HepG2 (cell line): ENCODE data around the gene GFY.

Experiments used
- CREM ChIP-seq, 2 experiments: sonication (generic) in 1 of 2; formaldehyde crosslinking in 1 of 2; IDR thresholded peaks; 2 replicates each; pipeline versions ENCODE4 v1.4.0 to v1.6.1; 2016 to 2020; ENCODE audit warnings: antibody characterized with exemption in 1 of 2, mild to moderate bottlenecking in 1 of 2, missing genetic modification reagents in 1 of 2
- CTCF ChIP-seq: sonication (generic); formaldehyde crosslinking; IDR thresholded peaks from 2 replicates; pipeline ENCODE4 v1.5.0; 2020; ENCODE audit warnings: mild to moderate bottlenecking, missing genetic modification reagents, moderate library complexity
- HNRNPK ChIP-seq: fragments of 200-400 bp; formaldehyde crosslinking; IDR thresholded peaks from 2 replicates; pipeline ENCODE4 v1.6.1; 2018; ENCODE audit warnings: low read length, low read depth, moderate library complexity, mild to moderate bottlenecking; ENCODE audit not compliant: poor library complexity, severe bottlenecking
- MTA1 ChIP-seq: sonication (generic); formaldehyde crosslinking; IDR thresholded peaks from 2 replicates; pipeline ENCODE4 v1.4.0; 2020; ENCODE audit warnings: missing genetic modification reagents, mild to moderate bottlenecking, borderline replicate concordance
- TBP ChIP-seq: sonication (generic); formaldehyde crosslinking; IDR thresholded peaks from 2 replicates; pipeline ENCODE4 v1.5.0; 2020; ENCODE audit warnings: missing genetic modification reagents
- TF ChIP-seq, protein P1 (sequence below): sonication (generic); formaldehyde crosslinking; IDR thresholded peaks from 2 replicates; pipeline ENCODE4 v1.8.0; 2022; ENCODE audit warnings: low read depth, missing genetic modification reagents
- TF ChIP-seq, protein P2 (sequence below): sonication (generic); formaldehyde crosslinking; IDR thresholded peaks from 2 replicates; pipeline ENCODE4 v1.4.0; 2020; ENCODE audit warnings: mild to moderate bottlenecking, missing genetic modification reagents

DNA sequence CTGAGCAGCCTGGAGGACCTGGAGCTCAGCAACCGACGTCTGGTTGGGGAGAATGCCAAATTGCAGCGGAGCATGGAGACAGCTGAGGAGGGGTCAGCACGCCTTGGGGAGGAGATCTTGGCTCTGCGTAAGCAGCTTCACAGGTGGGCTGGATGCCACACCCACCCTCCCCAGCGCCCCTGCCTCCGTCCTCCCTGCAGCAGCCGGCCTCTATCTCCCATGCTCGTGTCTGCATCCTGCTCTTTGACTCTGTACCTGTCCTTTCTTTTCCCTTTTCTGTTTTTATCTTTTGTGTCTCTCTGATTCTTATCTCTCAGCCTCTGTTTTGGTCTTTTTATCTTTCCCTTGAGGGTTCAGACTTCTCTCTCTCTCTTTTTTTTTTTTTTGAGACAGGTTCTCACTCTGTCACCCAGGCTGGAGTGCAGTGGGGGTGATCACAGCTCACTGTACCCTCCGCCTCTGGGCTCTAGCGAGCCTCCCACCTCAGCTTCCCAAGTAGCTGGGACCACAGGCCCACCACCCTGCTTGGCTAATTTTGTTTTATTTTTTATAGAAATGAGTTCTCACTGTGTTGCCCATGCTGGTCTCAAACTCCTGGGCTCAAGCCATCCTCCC is 27.1 kb upstream of the GFY start:
- no peak for TF ChIP-seq MTA1
- TF ChIP-seq, protein P1, sequence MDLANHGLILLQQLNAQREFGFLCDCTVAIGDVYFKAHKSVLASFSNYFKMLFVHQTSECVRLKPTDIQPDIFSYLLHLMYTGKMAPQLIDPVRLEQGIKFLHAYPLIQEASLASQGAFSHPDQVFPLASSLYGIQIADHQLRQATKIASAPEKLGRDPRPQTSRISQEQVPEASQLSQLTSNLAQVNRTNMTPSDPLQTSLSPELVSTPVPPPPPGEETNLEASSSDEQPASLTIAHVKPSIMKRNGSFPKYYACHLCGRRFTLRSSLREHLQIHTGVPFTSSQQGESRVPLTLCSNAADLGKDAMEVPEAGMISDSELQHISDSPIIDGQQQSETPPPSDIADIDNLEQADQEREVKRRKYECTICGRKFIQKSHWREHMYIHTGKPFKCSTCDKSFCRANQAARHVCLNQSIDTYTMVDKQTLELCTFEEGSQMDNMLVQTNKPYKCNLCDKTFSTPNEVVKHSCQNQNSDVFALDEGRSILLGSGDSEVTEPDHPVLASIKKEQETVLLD (CRISPR knock-in tag): no peak
- TF ChIP-seq CREM (IDR thresholded peaks at IDR 0.05): no peak
- no peak for TF ChIP-seq CREM (CRISPR knock-in tag; IDR thresholded peaks at IDR 0.05)
- TF ChIP-seq CTCF (CRISPR knock-in tag): no peak
- TF ChIP-seq, protein P2, sequence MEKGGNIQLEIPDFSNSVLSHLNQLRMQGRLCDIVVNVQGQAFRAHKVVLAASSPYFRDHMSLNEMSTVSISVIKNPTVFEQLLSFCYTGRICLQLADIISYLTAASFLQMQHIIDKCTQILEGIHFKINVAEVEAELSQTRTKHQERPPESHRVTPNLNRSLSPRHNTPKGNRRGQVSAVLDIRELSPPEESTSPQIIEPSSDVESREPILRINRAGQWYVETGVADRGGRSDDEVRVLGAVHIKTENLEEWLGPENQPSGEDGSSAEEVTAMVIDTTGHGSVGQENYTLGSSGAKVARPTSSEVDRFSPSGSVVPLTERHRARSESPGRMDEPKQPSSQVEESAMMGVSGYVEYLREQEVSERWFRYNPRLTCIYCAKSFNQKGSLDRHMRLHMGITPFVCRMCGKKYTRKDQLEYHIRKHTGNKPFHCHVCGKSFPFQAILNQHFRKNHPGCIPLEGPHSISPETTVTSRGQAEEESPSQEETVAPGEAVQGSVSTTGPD (CRISPR knock-in tag): no peak
- no peak for TF ChIP-seq TBP (CRISPR knock-in tag)
- no peak for TF ChIP-seq HNRNPK
